Pons (tissue), 1 donor: Measurements from ENCODE around the gene MICU1.
"Not testable (repeated sequence)": the region's sequence is repeated elsewhere in the genome, so short reads cannot be mapped to it uniquely, and the experiment has no call there.

Experiments used
- DNase-seq: peaks from one replicate; pipeline ENCODE4 v3.0.0-alpha.2; 2016; ENCODE audit warnings: low spot score

The MICU1 gene

DNA sequence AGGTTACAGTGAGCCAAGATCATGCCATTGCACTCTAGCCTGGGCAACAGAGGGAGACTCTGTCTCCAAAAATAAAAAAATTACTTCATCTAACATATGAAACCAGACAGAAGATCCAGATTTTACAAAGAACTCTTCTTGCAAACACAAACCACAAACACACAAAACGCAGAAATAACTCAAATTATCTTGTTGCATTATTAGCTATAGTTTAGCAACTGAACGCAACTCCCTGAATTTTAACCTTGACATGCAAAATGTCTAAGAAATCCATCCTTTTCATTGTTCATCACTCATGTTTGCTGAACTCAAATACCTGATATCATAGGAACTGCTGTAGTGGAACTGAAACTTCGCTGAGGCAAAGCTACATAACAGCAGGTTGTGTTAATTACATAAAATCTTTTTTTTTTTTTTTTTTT, 64.1 kb downstream of the MICU1 start:
- DNase-seq, result no peak

DNA sequence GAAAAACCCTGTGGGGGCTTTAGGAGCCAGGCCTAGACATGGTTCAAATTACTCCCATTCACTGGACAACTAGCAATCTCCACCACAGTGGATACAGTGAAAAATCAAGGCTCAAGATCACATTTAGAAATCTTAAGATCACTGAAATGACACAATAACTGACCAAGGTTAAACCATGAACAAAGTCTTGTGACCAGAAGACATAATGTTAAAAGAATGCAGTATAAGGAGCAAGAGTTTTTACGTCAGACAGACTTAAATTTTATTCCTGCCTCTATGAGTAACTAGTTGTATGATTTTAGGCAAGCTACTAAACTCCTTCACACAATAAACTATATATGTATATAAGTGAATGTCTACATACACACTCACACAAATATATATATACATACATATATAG, 68.5 kb downstream of the MICU1 start:
- no peak for DNase-seq

DNA sequence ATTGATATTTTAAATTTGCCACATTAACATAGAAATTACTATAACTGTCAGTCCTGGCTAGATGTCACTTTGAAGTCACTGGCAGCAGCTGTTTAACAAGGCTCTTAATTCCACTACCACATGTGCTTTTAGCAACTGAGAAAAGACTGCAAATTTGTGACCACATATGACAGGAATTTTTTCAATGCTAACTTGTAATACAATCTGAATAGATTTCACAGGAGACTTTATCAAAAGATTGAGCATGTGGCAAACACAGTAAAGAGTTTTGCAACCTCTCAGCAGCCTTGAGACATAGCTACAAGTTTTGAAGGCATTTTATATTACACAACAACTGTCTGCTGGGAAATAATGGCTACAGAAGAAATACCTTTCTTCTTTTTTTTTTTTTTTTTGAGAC, 73.0 kb downstream of the MICU1 start:
- DNase-seq, result no peak

DNA sequence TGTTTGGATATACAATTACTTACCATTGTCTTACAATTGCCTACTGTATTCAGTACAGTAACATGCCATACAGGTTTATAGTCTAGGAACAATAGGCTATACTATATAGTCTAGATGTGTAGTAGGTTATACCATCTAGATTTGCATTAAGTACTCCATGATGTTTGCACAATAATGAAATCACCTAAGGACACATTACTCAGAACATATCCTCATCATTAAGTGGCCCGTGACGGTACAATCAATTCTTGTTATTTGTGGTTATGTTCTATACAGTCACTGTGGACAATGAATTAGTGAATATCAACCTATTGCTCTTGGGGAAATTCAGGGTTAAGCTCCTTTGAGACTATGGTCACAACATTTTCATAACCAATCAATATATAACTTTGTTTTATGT, 75.6 kb downstream of the MICU1 start:
- DNase-seq, result no peak

DNA sequence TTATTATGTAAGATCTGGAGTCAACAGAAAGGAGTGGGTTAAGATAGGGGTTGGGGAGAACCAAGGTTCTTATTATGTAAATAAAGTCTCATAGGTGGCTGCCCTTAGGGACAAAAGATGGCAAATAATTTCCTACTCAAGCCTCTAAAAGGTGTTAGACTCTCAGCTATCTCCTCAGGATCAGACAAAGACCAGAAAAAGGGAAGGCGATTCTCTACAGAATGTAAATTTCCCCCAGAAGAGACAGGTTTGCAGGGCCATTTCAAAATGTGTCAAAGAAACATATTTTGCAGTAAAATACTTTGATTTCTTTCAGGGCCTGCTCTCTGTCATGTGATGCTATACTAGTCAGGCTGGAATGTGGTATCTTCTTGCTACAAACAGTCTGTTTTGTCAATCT, 80.3 kb downstream of the MICU1 start:
- DNase-seq, result no peak

DNA sequence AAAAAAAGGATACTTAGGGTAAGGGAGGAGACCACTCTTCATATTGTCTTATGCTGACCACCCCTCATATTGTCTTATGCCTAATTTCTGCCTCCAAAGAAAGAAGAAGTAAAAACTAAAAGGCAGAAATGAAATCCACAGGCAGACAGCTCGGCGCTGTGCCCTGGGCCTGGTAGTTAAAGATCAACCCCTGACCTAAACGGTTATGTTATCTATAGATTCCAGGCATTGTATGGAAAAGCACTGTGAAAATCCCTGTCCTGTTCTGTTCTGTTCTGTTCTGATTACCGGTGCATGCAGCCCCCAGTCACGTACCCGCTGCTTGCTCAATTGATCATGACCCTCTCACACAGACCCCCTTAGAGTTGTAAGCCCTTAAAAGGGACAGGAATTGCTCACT, 82.0 kb downstream of the MICU1 start:
- not testable (repeated sequence) for DNase-seq

DNA sequence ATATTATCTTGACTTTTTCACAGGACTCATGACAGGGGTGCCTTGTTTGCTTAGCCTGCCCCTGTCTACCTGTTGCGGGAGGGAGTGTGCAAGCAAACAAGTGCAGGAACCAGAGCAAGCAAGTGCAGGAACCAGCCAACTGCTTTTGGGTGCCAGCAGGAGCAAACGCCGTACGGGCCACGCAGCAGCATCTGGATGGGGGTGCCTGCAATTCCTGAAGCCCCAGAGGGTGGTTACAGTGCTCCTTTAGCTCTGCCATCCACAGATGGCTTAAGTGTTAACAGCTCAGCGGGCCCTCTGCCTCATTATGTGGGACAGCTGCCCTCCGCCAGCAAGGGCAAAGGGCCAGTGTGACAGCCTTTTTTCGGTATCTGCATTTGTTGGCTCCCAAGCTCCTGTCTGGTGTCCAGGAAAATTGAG, 83.5 kb downstream of the MICU1 start:
- no peak for DNase-seq

DNA sequence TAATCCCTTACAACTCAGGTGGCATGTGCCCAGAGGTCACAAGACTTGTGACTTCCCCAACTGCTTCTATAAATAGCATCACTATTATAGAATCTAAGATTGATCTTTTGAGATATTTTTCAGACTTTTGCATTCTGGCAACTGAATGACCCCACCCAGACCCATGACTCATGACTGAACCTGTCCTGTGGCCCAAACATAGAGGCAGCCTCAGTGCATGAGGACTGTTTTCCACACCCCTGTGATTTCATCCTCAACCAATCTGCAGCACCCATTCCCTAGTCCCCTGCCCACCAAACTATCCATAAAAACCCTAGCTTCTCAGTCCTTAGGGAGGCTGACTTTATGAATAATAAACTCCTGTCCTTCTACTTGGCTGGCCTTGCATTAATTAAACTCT, 84.5 kb downstream of the MICU1 start:
- DNase-seq, result no peak

DNA sequence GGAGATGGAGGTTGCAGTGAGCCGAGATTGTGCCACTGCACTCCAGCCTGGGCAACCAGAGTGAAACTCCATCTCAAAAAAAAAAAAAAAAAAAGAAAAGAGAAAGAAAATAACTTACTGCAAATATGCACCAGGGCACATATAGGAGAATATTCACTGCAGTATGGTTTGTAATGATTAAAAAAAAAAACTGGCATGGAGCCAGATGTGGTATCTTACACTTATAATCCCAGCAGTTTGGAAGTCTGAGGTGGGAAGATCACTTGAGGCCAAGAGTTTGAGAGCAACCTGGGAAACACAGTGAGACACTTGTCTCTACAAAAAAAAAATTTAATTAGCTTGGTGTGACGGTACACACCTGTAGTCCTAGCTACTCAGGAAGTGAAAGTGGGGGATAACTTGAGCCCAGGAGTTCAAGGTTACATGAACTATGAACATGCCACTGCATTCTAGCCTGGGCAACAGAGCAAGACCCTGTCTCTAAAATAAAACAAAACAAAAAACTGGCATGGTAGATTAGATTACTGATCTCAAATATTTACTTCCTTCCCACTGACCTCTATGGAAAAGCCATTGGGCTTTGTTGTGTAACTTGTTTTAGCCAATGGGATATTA, 85.6 kb downstream of the MICU1 start:
- no peak for DNase-seq

DNA sequence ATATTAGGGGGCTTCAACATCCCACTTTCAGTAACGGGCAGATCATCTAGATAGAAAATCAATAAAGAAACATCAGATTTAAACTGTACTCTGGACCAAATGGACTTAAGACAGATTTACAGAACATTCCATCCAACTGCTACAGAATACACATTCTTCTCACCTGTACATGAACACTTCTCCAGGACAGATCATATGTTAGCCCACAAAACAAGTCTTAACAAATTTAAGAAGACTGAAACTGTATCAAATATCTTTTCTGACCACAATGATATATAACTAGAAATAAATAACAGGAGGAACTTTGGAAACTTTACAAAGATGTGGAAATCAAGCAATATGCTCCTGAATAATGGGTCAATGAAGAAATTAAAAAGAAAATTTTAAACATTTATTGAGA, 86.7 kb downstream of the MICU1 start:
- no peak for DNase-seq

DNA sequence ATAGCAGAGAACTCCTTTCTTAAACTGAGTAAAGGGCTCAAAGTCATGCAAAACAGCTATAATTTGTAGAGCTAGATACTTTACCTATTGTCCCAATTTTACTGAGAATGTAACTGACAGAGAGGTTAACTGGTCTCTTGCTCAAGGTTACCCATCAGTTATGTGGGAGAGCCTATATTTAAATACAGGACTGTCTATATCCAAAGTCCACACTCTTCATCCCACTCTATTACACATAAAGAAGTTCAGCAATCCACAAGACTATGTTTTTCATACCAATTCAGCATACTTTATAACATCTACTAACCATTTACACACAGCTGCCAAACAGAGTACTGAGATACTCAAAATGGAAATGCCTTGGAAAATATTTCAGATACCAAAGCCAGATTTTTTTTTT, 100.2 kb downstream of the MICU1 start:
- DNase-seq, result no peak

DNA sequence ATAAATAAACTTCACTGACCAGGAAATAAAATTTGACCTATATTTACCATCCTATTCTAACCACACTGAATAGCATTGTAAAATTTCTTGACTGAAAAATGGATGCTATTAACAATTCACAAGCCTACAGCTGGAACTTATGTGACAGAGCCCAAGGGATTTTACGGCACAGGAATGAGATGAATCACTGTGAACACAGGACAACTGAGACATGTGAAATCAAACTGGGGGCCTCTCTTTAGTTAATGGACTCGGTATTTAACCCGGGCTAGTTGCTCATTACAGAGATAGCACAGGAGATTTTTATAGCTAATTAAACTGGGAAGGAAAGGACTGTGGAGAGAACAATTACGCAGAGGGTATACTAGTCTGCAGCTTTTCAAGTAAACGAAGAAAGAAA, 100.6 kb downstream of the MICU1 start:
- no peak for DNase-seq

DNA sequence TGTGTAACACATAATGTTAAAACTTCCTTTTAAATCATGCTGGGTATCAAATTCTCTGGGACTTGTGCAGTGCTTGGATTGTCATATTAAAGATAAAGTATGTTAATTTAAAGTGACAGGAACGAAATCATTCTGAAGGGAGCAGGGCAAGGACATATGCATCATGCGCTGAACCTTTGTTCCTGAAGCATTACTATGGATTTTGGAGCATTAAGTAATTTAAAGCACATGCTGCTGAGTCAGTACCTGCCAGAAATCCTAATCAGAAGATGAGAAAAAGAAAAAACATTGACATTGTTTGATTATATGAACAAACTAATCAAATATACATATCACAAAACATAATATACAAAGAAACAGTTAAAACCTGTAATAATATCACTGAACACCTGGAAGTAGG, 101.4 kb downstream of the MICU1 start:
- DNase-seq, result no peak

DNA sequence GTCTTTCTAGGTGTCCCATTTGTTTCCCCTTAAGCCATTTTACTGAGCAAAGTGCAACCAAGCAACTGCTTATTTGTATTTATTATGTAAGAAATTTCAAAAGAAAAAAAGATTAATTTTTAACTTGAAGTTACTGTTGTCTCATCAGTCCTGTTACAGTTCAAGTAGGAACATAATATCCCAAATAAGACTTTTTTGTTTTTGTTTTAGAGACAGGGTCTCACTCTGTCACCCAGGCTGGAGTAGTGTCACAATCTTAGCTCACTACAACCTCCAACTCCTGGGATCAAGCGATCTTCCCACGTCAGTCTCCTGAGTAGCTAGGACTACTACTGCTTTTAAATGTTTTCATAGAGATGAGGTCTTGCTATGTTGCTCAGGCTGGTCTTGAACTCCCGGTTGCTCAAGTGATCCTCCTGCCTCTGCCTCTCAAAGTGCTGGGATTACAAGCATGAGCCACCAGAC, 101.9 kb downstream of the MICU1 start:
- no peak for DNase-seq

DNA sequence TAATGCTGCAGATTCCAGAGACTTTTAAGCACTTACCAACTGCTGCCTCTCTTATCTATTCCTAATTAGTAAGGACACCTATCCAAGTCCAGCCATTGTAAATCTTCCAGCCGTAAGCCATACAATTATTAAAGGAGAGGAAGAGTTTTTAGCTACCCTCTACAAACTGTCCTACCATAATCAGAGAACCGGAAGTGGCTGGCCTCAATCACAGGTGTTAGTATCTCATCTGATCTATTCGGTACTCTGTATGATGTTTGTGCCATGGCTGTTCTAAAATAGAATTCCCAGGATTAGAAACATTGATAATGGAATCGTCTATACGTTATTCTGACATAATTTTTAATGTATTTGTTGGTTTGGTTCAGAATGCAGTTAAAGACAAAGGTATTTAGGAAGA, 102.8 kb downstream of the MICU1 start:
- DNase-seq, result no peak

DNA sequence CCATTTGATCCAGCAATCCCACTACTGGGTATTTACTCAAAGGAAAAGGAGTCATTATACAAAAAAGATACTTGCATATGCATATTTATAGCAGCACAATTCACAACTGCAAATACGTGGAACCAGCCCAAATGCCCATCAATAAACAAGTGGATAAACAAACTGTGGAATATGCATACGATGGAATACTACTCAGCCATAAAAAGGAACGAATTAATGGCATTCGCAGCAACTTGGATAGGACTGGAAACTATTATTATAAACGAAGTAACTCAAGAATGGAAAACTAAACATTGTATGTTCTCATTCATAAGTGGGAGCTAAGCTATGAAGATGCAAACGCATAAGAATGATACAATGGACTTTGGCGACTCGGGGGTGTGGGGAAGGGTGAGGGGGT, 108.6 kb downstream of the MICU1 start:
- no peak for DNase-seq

DNA sequence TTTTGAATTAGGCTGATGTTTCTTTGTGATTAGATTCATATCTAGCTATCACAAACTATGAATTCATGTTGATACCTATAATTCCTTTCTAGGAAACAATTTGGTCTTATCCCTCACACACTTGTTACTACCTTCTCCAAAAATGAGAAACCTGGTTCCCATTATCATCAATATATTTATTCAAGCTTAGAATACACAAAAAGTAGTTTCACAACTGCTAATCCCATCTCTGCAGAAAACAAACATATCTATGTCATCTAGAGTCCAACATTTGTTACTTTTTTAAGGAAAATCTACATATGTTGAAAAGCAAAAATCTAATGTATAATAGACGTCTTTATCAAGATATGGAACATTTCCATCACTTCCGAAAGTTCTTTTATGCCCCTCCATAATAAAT, 110.4 kb downstream of the MICU1 start:
- DNase-seq, result no peak

DNA sequence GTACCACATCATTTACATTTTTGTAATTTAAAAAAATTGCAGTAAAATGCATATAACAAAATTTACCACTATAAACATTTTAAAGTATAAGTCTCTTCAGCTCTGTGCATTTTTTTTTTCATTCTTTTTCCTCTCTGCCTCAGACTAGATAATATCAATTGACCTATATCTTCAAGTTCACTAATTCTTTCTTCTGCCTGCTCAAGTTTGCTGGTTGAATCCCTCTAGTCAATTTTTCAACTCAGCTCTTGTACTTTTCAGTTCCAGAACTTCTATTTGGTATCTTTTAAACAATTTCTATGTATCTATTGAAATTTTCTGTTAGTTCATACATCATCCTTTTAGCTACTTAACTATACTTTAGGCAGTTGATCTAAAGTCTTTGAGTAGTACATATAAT, 112.0 kb downstream of the MICU1 start:
- DNase-seq, result no peak

DNA sequence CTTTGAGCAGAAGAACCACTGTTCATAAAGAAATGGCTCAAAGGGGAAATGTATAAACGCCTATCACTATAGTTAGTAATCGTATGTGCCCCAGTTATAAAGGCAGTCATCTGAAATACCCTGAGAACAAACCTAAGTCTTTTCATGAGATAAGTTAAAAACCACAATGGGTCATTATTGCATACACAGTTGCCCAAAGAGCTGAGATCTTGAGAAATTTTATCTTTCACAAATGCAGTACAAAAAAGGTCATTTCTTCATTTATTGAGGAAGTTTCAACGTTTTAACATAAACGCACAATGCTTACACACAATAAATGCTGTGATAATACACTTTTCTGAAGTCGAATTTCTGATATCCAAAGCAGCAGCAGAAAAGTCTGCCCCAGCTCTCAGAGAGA, 114.4 kb downstream of the MICU1 start:
- no peak for DNase-seq

DNA sequence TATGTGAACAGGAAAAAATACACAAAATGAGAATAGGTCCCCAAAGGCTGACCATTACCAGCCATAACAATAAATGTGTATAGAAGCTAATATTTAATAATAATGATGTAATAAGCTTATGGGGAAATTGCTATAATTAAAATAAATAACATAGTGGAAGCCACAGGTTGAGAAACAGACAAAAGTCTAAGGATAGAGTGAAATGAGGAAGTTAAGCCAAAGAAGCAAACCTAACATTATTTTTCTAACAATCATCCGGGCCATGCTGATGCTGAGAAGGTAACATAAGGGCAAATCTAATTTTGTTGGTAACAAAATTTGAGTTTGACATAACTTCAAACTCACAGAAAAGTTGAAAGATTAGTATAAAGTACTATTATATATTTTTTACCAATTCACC, 115.9 kb downstream of the MICU1 start:
- no peak for DNase-seq

DNA sequence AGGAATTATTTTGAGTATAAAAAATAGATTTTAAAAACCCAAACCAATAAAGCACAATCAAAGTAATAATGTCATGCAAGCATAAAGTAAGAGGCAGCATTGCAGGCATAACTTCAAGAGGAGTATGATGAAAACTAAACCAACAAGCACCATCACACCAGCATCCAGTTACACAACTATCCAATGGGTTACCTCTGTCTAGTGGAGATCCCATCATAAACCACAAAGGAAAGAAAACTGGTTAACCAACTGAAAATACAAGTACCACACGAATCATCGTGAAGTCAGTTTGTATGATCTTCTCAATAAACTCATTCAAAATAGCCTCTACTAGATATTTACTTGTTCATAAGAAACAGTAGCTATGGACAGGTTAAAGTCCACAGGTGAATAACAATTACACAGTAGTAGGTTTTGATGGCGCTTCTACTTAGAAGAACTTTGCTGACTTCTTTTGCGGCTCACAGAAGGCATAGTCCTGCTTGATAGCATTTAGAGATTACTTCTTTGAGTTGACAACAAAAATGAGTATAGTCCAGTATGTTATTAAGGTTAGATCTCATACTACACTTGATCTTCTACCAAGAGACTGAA, 116.6 kb downstream of the MICU1 start:
- no peak for DNase-seq

DNA sequence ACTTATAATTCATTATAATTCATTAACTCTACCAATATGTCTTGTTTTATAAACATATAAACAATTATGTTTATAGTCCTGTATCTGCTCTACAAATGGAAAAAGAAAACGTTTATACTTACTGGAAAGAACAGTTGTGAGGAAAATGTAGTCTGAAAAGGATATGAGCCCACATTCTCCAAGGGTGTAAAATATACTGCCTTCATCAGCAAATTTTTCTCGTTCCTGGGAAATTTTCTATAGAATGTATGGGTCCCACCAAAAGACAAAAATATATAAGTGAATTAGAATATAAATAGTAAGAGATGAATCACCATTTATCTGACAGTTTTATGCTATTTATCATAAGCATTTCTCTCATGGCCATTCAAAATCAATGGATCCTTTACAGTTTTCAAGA, 117.8 kb downstream of the MICU1 start:
- DNase-seq, result no peak

DNA sequence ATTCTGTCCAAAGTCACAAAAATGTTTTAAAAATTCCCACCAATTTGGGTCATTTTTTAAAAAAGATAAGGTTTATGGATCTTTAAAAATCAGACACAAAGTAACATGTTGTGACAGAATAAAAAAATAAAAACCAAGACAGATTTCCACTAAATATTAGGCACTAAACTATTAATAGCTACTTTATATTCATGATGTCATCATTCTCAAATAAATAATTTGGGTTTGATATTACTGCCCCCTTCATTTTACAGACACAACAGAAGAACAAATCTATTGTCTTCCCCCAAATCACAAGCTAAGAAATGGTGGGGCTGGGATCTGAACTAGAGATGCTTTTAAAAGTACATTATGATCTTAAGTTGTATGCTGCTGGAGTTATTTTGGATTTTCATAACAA, 119.4 kb downstream of the MICU1 start:
- no peak for DNase-seq

DNA sequence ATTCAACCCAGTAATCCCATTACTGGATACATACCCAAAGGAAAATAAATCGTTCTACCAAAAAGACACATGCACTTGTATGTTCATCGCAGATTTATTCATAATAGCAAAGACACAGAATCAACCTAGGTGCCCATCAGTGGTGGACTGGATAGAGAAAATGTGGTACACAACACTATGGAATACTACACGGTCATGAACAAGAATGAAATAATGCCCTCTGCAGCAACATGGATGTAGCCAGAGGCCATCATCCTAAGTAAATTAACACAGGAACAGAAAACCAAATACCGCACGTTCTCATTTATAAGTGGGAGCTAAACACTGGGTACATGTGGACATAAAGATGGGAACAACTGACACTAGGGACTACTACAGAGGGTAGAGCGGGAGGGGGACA, 120.4 kb downstream of the MICU1 start:
- no peak for DNase-seq
